OCI-LY1 (cell line): ENCODE measurements around the gene MOB1B.

Source experiments
- CTCF ChIP-seq: fragments of 200-600 bp; sonication (generic), shearing (Covaris generic); IDR thresholded peaks from 2 replicates; pipeline ENCODE4 v1.5.1; 2017; ENCODE audit warnings: mild to moderate bottlenecking, antibody characterized with exemption, low read length, moderate library complexity, mixed read lengths
- EZH2 ChIP-seq: fragments of 200-600 bp; sonication (generic), shearing (Covaris generic); IDR thresholded peaks from 2 replicates; pipeline ENCODE4 v1.8.0; 2017; ENCODE audit warnings: borderline replicate concordance, mixed run types, mild to moderate bottlenecking, antibody characterized with exemption, low read length, moderate library complexity, mixed read lengths

- TF ChIP-seq CTCF (no peak), EZH2 (no peak)
These were observed 127.3 kb downstream of the MOB1B start for GRCh38 chr4:71029504-71029903.
